Heart left ventricle (tissue), 13 donors: Measurements from ENCODE around the gene AOC1.

Experiments
- CTCF ChIP-seq, 12 donors: fragments of 200-600 bp; sonication (generic) in 4 of 12; IDR thresholded peaks; one replicate each; pipeline versions ENCODE4 v1.5.0 to v1.8.0; 2018 to 2022; ENCODE audit warnings: antibody characterized with exemption in 12 of 12, mild to moderate bottlenecking in 5 of 12
- POLR2A ChIP-seq, 2 donors: fragments of 450-650 bp; IDR thresholded peaks; one replicate each; pipeline ENCODE4 v1.6.1; 2017; ENCODE audit warnings: antibody characterized with exemption in 2 of 2, mild to moderate bottlenecking in 2 of 2, moderate library complexity in 2 of 2
- donor health status: ischemic (EF 13 %, LVEDD 7.1; RV severe dilation, severe dysfunction).
- donor health status: DM: no; HTN: yes; CAD: no.
- donor health status: DM: no; HTN: no; CAD: no.
- donor health status: ischemic (EF 25% LVEDD 6.9; RV normal size, moderate dysfunction).
- donor health status: ischemic (EF 25% LVEDD 5.7; RV mildly dilated, moderate dysfunction).
- donor health status: ischemic (EF 35%, LVEDD 5.7; RV mildly dilated, moderate dysfunction).
- donor health status: nonischemic (EF 11% LVEDD 7.7; RV severe dilation, severe dysfunction).
- donor health status: DM: yes; HTN: yes; CAD: no.
- donor health status: PGD.
- donor health status: ischemic (EF 29% LVEDD 5.4; RV normal size, mild dysfunction).
- donor health status: nonischemic (EF 23%, LVEDD 6.1; RV moderate dilation, normal function).

DNA sequence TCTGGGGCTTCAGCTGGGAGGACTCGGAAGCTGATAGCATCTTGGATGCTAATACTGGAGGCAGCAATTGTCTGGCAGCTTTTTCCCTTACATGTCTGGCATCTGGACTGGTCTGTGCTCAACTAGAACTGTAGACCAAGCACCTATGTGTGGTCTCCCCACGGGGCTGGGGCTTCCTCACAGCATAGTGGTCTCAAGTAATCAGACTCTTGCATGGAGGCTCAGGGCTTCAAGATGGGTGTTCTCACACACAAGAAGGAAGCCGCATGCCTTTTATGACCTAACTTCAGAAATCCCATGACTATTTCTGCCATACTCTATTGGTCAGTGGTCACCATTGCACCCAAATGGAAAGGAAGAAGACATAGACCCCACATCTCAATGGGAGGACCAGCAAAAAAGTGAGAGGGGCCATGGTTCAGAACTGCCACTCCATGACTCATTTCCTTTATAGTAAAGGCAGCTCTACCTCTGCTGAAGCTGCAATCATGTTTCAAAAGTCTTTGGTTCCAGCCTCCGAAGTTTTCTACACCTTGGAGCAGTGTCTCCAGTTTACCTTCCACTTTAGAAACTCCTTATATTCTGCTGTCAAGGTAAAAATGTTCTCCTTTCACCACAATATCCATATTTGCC lies 14.7 kb downstream of the AOC1 start:
- TF ChIP-seq CTCF (IDR thresholded peaks at IDR 0.05) (no peak), POLR2A (IDR thresholded peaks at IDR 0.05) (no peak)
